Stomach (tissue), 4 donors: Measurements from ENCODE around the gene KCNJ4.

Experiments
- CTCF ChIP-seq, 7 experiments: fragments of 450-650 bp in 4 of 7; fragments of 200-600 bp in 3 of 7; sonication (generic) in 3 of 7; IDR thresholded peaks; one replicate each; pipeline ENCODE4 v1.5.1; 2016 to 2019; ENCODE audit warnings: antibody characterized with exemption in 7 of 7, control low read depth in 2 of 7, mild to moderate bottlenecking in 1 of 7
- POLR2A ChIP-seq, 4 donors: fragments of 450-650 bp; IDR thresholded peaks; one replicate each; pipeline ENCODE4 v1.6.1; 2016; ENCODE audit warnings: antibody characterized with exemption in 4 of 4, control low read depth in 2 of 4, mild to moderate bottlenecking in 1 of 4, moderate library complexity in 1 of 4

DNA sequence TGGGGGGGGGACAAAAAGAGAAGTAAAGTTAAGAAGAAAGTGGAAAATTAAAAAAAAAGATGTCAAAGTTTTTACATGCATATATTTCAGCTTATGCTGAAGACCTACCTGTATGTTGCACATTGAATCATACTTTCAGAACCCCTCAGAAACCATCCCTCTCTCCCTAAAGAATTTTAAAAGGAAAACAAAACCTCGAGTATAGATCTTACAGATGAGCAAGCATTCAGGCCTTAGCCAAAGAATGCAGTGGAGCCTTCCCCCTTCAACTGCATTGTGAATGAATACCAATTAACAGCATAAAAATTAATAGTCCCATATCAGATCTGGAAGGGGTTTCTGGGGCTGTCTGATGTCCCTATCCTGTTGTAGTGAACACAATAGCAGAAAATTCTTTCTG lies 29.2 kb upstream of the KCNJ4 start:
- TF ChIP-seq CTCF (IDR thresholded peaks at IDR 0.05) (no peak), POLR2A (IDR thresholded peaks at IDR 0.05) (no peak)
